Epithelial cell of proximal tubule (primary cell): ENCODE data around the gene DPEP1. TPM values are rescaled to one million over a fixed set of nuclear protein-coding genes. Genes with fewer than 3 reads are reported as not detected.

Experiments
- DNase-seq: peaks from one replicate; pipeline ENCODE4 v3.0.0-alpha.2; 2011; ENCODE audit warnings: low read depth
- H3K4me3 ChIP-seq: 2 replicates; pipeline ENCODE4 v1.5.1; 2011; ENCODE audit warnings: low read depth, mild to moderate bottlenecking, low read length
- total RNA-seq: library from RNA; depleted of rRNA; stranded (reverse); fragments of >200 nt; gene quantifications from 2 replicates; pipeline ENCODE4 v1.2.3, GENCODE V29; 2015
- TF ChIP-seq, protein P1 (sequence below): conservative IDR thresholded peaks from 2 replicates; pipeline ENCODE4 v1.5.1; 2012; ENCODE audit warnings: low read depth, mild to moderate bottlenecking, low read length

Gene DPEP1
- total RNA-seq, 1 donor from 2014 or later: 5.0 TPM

DNA sequence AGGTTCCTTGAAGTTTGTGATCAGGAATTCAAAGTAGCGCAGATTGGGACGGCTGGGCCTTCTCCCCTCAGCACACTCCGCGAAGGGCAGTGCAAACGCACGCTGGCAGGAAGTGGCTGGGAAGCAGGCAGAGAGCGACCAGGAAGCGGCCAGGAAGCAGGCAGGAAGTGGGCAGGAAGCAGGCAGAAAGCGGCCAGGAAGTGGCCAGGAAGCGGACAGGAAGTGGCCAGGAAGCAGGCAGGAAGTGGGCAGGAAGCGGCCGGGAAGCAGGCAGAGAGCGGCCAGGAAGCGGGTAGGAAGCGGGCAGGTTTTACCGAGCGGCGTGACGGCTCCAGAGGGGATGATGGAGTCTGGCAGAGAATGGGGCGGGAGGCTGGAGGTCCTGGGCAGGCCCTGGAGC lies 3.2 kb downstream of the DPEP1 start:
- DNase-seq: no peak
- no peak overlapping the region for H3K4me3 ChIP-seq
- TF ChIP-seq, protein P1, sequence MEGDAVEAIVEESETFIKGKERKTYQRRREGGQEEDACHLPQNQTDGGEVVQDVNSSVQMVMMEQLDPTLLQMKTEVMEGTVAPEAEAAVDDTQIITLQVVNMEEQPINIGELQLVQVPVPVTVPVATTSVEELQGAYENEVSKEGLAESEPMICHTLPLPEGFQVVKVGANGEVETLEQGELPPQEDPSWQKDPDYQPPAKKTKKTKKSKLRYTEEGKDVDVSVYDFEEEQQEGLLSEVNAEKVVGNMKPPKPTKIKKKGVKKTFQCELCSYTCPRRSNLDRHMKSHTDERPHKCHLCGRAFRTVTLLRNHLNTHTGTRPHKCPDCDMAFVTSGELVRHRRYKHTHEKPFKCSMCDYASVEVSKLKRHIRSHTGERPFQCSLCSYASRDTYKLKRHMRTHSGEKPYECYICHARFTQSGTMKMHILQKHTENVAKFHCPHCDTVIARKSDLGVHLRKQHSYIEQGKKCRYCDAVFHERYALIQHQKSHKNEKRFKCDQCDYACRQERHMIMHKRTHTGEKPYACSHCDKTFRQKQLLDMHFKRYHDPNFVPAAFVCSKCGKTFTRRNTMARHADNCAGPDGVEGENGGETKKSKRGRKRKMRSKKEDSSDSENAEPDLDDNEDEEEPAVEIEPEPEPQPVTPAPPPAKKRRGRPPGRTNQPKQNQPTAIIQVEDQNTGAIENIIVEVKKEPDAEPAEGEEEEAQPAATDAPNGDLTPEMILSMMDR: no peak

DNA sequence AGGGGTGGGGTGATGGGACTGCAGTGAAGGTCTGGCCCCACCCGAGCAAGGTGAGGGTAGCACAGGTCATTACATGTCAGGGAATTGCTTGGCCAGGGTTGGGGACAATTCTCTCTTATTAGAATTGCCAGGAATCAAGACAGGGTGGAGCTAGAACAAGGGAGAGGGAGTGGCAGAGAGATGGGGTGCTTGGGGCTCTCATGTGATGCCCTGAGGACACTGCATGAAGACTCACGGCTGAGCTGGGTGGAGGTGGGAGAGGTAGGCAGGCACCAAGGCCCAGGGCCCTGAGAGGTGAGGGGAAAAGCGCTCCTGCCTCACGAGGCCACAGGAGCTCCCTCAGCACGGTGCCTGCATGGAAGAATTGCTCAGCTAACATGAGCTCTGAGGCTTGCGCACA lies 3.6 kb downstream of the DPEP1 start:
- DNase-seq: no peak
- H3K4me3 ChIP-seq: no peak overlapping the region
- TF ChIP-seq, protein P1: no peak

DNA sequence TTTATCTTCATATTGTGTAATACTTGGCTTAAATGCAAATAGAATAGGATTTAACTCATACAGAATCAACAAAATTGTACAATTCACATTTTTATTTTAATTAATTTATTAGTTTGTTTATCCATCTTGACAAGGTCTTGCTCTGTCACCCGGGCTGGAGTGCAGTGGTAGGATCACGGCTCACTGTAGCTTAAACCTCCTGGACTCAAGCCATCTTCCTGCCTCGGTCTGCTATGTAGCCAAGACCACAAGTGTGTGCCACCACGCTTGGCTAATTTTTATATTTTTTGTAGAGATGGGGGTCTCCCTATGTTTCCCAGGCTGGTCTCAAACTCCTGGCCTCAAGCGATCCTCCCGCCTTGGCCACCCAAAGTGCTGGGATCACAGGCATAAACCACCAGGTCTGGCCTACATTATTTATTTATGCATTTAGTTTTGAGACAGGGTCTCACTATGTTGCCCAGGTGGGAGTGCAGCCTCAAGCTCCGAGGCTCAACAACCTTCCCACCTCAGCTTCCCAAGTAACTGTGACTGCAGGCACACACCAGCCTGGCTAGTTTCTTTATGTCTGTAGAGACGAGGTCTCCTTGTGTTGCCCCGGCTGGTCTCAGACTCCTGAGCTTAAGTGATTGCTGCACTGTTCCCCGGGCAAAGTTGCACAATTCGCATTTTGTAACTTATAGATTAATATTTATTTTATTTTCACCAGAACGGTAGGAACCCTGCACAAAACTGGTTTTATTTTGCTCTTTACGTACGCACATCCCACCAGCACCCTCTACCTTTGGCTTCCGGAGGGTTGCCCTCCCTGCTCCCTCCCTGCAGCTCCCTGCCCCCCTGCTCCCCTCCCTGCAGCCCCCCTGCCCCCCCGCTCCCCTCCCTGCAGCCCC lies 4.9 kb downstream of the DPEP1 start:
- H3K4me3 ChIP-seq: no peak overlapping the region
- no peak for DNase-seq
- TF ChIP-seq, protein P1: no peak

DNA sequence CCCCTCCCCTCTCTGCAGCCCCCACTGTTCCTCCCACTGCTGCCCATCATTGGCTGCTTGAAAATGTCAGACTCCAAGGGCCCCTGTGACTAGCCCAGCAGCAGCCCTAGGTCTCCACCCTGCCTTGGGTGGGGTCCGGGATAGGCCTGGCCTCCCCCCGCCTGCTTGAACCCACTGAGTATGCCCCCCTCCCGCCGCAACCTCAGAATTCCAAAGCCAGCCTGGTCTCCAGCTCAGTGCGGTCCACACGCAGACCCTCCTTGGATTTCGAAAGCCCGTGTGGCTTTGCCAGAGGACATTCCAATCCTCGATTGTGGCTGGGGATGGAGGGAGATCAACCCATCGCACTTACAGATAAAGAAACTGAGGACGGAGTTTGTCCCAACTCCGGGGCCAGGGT lies 6.4 kb downstream of the DPEP1 start:
- TF ChIP-seq, protein P1: no peak
- DNase-seq: no peak
- H3K4me3 ChIP-seq: no peak overlapping the region

DNA sequence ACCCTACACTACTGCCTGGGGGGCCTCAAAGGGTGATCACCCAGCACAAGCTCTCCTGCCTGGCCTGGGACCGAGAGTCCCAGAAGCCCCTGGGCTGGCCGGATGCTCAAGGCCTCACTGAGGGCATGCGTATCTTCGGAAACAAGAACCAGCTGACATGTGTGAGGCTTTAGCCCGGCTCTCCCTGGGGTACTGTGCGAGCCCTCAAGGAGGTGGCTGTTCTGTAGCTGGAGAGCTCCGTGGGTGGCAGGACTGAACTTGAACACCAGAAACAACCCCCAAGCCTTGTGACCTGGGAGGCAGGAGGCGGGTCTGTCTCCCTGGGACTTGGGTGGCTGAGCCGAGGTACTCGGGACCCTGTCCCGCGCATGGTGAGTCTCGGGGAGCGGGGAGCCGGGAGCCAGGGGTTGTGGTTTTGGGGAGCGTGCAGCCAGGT lies 7.0 kb downstream of the DPEP1 start:
- DNase-seq: no peak
- no peak overlapping the region for H3K4me3 ChIP-seq
- TF ChIP-seq, protein P1: no peak

DNA sequence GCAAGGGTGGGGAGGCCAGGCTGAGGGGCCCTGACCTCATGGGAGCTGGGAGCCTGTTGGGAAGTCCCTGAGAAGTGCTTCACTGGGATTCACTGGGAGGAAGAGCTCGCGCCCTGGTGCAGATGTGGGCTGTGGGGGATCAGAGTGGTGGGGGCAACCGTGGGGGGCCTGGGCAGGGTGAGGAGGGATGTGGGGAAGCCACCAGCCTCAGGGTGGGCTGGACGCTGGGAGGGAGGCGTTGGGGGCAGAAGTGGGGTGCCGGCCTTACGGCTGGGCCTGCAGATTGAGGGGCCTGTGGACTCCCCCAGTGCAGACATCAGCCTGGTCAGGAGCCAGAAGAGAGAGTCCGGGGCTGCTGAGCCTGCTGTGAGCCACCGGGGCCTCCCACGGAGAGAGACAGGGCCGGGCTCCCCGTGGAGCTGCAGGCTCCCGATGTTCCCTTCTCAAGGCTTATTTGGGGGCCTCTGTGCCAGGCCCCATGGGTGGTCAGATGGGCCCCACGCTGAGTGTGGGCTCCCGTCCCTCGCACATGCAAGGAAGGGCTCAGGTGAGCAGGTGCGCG lies 7.8 kb downstream of the DPEP1 start:
- DNase-seq: no peak
- TF ChIP-seq, protein P1: no peak
- no peak overlapping the region for H3K4me3 ChIP-seq
